ENCODE measurements around the gene ERICH3.
"Not testable (repeated sequence)": the region's sequence is repeated elsewhere in the genome, so short reads cannot be mapped to it uniquely, and the experiment has no call there.

ERICH3 gene

DNA sequence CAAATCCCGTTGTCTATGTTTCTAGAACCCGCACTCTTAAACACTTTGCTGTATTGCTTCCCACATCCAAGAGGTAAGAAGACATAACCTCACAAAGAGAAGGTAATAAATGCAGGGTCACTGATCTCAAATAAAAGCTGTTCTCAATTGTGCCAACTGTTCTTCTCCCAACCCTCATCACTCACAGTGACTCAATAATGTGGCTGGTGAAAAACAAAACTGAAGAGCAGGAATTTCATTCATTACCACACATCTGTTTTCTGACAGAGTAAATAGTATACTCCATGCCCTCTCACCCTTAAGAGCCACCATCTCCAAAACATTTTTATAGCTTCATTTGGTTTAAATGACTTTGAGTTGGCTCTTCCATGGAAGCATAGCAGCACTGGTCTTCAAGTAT is 6.2 kb upstream of the ERICH3 start:
- DNase-seq = no peak

DNA sequence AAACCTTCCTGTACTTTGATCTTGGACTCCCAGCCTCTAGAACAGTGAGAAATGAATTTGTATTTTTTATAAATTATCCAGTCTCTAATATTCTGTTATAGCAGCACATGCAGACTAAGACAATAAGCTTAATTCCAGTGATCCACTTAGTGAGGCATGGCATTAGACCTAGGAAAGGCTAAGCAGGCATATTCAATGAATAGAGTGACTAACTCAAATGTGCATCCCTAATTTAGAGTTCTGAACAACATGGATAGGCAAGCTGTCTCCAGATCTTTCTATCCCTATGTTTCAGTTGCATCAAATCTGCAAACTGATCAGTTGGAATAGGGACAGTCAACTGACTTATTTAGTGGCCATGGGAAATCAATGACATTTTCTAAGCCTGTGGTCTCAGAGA is 4.3 kb upstream of the ERICH3 start:
- no peak for DNase-seq

DNA sequence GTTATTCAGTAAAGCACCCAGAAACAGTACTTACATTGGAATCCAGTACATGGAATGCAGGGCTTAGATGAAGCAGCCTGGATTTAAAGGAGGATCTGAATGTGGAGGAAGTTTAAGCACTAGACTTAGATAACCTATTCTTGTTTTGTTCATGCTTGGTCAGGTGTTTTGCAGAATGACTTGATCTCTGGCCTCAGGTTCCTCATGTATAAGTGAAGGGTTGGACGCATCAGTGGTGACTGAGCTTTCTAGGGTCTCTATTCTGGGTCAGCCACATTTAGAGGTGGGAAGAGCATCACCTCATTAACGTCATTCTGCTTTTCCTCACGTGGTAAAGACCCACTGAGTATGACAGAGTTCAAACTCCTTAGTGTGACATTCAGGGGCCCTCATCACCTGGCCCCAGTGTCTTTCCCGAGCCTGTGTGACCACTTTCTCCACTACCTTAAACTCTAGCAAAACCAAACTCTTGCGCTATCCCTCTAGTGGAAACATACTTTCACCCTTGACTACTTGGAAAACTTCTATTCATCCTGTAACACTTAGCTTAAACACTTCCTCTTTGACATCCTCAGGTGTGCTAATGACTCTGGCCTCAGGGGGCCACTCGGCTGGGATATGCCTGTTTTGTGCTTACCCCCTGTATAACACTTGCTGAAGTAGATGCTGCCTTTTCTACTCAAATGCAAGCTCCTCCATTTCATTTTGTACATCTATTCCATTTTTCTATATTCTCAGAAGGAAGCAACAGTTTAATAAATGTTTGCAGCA is 871 bp upstream of the ERICH3 start:
- no peak for DNase-seq

DNA sequence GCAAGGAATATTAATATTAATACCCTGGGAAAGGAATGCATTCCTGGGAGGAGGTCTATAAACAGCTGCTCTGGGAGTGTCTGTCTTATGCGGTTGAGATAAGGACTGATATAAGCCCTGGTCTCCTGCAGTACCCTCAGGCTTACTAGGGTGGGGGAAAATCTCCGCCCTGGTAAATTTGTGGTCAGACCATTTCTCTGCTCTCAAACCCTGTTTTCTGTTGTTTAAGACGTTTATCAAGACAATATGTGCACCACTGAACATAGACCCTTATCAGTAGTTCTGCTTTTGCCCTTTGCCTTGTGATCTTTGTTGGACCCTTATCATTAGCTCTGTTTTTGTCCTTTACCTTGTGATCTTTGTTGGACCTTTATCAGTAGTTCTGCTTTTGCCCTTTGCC is 2.7 kb downstream of the ERICH3 start:
- DNase-seq = not testable (repeated sequence)

DNA sequence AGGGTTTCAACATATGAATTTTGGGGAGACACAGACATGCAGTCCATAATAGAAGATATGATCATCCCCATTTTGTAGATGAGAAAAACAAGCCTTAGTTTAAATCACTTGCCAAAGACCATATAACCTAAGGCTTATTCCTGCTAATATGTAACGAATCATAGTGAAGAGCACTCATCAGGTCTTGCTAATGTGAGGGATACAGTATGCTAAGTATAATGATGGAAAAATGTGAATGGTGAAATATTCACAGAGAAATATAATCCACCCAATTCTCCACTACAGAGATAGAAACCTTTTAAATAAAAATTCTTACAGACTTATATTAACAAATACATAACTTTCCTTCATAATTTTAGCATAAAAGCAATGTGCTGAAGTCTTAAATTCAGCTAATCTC is 18.9 kb downstream of the ERICH3 start:
- no peak for DNase-seq

DNA sequence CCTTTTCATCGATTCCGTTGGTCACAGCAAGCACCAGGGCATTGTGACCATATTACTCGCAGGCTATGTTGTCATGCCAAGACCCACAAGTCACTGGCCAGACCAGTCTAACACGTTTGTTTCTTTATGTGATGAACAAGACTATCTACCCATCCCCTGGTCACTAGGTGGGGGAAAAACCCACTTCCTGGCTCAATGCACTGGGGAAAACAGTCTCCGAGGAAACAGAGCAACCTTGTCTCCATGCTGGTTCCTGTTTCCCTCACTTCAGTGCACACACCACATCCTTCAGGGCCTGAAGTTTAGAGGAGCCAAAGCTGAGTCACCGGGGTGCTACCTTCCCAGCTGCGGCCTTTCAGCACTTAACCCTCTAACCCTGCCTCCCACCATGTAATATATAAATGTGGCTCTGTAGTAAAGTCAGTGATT is 20.9 kb downstream of the ERICH3 start:
- peak; percentile 36 for DNase-seq

DNA sequence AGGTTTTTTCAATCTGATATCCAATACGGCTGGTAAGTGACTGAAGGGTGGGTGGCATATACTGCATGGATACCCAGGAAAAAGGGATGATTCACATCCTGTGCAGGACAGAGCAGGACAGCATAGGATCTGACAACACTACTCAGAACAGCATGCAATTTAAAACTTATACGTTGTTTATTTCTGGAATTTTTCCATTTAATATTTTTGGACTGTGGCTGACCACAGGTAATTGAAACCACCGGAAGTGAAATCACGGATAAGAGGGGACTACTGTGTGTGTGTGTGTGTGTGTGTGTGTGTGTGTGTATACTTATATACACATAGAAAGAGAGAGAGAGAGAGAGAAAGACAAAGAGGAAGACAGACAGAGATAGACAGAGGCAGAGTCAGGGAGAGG is 23.0 kb downstream of the ERICH3 start:
- DNase-seq = no peak

DNA sequence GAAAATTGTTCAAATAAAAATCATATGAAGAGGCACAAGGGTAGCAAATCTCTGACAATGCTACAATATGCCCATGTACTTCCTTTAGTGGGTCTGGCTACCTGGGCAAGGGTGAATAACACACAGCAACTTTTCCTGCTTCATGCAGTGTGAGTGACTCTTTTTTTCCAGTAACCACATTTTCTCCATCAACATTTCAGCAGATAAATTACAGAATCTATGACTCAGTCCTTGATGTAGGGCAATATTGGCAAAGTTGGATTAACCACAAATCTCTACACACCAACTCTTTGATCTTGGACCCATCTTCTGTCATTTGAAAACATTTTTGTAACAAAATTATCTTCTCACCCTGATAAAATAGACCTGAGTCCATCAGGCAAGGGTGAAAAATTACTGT is 31.7 kb downstream of the ERICH3 start:
- no peak for DNase-seq

DNA sequence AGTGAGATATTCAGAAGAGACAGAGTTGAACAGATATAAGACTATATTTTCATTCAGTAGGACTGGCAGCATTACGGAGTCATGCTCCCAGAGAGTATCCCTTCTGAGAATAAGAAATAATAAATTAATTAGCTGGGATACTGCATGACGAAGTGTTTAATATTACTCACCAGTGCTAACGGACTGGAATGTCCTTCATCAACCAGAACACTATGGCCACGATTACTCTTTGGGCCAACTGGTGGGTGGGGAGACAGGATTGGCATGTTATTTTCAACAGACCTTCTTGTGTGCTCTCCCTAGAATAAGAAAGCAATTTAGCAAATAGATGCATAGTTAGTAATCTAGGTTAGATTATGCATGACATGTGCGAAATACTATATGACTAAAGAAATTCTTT is 32.4 kb downstream of the ERICH3 start:
- DNase-seq = no peak

DNA sequence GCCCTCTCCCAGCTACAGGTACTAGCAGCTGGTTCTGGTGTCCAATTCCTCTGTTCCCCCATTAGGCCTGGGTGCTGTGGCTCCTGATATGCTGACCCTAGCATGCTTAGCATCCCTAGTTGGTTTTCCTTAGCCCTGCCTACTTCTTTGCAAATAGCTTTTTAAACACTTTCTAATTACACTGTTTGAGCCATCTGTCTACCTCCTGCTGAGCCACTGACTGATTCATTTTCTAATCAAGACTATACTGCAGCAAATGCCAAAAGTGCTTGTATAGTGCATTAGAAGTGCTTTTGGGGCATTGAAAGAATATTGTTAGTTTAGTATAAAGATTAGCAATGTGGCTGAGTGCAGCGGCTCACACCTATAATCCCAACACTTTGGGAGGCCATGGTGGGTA is 36.3 kb downstream of the ERICH3 start:
- DNase-seq = peak; percentile 70

DNA sequence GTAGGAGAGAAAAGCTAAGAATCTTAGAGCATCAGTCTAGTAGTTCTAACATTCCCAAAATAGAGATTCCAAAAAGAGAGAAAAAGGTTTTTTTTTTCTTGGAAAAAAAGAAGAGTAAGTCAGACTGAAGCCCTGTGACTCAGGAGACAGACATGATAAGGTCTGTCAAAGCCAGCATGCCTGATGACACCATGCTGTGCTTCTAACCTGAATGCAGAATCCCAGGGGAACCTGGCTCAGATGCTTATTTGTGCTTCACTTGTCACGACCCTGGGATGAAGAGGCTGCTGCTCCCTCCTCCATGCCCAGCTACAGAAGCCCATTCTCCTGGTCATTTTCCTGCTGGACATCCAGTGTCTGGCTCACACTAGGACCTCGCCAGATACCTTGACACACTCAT is 44.3 kb downstream of the ERICH3 start:
- DNase-seq = no peak

DNA sequence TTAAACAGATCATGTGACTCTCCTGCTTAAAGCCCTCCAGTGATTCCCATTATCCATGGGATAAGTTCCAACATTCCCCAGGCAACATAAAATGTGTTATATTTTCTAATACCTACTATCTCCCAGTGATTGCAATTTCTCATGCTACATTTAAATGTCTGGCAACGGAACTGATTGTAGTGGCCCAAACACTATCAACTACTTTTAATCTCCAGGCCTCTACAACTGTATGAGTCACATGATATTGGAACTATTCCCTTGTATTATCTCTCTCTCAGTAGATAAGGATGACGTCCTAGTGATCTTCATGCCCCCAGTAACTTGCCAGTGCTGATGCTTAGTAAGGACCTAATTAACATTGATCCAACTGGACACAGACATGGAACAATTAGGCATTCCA is 49.9 kb downstream of the ERICH3 start:
- DNase-seq = no peak

DNA sequence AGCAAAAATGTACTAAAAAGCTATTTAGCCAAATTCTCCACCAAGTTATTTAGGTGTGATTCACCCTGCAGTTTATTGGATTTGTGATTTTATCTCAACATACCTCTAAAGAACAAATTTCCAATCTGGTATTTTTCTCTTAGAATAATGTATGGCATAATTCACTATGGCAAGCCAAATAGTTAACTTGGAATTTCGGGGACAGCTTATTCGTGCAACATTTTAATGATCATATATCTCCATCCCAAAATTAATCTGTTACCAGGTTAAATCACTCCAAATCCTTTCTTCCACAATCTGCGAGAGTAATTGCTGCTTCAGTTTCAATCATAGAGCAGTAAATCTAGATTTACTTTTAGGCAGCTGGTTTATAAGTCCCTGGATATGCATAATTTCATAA is 53.4 kb downstream of the ERICH3 start:
- no peak for DNase-seq

DNA sequence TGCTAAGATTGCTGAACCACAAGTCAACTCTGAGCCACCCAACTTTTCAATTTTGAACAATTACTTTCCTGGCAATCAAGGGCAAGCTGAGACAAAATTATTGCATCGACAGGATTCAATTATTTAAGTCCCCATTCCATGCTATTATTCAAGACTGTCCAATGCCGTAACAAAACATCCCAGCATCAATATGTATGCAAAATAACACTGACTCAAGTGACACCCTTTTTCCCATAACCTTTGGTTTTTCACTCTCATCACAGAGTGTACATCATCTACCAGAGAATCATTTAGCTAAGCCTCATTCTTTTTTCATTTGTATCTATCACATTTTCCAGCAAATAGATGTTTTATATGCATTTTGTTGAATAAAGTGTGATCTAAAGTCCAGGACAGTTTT is 54.6 kb downstream of the ERICH3 start:
- DNase-seq = no peak

DNA sequence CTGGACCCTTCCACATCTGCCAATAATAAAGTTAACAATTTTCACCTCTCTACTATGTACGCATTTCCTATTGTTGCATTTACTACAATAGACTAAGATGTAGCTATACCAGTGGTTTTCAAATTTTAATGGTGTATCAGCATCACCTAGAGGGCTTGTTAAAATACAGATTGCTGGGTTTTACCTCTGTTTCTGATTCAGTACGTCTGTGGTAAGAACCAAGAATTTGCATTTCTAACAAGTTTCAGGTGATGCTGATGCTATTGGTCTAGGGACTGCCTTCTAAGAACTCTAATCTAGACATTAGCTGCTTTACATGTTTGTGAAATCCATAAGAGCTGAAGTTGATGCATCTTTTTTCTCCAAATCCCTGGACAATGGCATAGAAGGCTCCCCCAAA is 59.7 kb downstream of the ERICH3 start:
- DNase-seq = no peak

DNA sequence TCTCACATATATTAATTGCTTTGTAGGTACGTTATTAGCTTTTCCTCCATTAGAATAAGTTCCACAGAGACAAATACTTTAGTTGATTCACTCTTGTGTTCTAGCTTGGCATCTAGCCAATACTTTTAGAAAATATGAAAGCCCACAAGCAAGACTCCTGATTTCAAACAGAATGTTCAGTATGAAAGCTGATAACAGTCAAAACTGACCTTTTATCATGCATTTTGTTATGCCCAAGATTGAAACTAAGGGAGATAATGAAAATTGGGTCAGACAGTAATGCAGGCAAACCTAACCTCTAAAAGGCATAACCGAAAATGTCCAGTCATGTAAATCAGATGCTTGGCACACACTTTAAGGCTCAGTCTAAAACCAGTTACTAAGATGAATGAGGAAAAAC is 61.7 kb downstream of the ERICH3 start:
- DNase-seq = no peak

DNA sequence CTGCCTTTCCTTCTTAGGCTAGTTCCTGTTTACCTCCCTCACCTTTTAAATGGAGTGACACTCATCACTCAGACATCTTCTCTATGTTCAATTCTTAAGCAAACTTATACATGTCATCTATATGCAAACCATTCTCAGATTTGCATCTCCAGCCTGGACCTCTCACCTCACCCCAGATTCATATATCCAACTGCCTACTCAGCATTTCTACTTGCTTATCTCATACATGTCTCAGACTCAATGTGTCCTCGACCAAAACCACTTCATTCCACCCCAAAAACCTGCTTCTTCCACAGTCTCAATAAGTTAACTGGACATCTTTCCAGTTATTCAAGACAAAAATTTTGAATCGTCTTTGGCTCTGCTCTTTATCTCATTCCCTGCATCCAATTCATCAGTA is 62.6 kb downstream of the ERICH3 start:
- DNase-seq = no peak

DNA sequence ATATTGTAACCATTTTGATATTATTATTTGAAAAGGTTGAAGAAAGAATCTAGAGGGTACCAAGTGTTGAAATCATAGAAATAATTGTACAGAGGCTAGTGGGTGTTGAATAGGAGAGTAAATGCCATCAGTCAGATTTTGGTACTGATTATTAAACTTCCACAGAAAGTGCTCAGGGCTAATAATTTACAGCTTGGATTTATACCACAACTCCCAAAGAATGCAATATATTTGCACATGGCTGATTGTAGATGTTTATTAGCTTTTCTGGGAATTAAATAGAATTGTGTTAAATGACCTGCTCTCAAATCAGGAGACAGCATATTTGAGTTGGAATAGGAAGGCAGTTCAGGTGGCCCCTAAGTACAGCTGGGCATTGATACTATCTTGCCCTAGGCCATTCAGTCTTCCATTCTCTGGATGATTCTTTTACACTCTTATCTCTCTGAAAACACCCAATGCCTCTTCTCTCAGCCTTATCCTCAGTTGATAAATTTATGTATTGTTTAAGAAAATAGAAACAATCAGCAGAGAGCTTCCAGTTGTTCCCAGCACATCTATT is 63.7 kb downstream of the ERICH3 start:
- DNase-seq = no peak

DNA sequence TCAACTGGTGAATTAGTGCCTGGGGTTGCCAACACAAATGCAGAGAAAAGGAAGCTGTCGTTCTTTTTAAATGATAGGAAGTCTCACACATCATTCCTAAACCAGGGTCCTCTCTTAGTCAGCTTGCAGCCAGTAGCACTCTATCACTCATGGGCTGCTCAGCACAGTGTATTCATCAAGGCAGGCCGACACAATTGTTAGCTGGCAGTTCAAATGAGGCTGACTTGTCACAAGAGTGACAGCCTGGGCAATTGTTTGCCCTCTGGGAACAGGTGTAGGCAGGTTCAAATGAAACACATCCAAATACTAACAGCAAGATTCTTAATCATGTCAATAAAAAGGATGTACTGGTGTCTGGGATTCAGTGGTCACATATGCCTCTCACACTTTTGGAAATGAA is 76.9 kb downstream of the ERICH3 start:
- DNase-seq = no peak

DNA sequence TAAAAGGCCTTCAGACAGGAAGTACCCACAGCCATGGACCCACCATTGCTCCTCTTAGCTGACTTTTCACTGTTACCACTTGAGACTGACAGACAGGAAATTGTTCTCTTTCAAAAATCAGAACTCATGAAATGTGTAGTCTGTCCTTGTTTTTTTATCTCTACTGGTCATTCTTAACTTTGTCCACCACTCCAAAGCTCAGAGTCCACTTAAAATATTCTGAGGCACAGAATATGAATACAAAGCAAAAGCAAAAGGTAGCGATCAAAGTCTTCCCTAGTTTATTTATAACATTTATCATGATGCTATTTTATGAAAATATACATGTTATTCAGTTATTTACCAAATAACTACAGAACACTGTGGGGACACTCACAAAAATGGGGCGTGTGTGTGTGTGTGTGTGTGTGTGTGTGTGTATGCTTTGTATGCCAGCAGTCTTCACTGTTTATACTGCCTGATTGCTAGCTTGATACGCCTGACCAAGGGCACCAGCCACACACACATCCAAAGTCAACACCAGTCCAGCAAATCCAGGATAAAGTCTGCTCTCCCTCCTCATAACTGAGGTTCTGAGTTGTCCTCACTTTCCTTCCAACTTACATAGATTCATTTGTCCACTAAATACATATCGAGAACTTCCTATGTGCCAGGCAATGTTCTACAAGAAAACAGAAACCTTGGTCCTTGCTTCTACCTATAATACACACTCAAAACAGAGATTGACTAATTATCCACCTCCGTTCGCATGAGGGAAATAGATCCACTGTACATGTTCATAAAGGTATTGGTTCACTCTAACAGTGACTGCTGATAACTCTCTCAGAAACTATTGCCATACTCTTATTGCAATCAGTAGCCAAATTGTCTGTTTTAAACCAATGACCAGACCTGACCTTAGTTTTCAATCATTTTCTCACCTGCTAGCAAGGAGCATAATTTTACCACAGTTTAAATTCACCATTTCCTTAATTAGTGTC is 79.4 kb downstream of the ERICH3 start:
- DNase-seq = no peak

DNA sequence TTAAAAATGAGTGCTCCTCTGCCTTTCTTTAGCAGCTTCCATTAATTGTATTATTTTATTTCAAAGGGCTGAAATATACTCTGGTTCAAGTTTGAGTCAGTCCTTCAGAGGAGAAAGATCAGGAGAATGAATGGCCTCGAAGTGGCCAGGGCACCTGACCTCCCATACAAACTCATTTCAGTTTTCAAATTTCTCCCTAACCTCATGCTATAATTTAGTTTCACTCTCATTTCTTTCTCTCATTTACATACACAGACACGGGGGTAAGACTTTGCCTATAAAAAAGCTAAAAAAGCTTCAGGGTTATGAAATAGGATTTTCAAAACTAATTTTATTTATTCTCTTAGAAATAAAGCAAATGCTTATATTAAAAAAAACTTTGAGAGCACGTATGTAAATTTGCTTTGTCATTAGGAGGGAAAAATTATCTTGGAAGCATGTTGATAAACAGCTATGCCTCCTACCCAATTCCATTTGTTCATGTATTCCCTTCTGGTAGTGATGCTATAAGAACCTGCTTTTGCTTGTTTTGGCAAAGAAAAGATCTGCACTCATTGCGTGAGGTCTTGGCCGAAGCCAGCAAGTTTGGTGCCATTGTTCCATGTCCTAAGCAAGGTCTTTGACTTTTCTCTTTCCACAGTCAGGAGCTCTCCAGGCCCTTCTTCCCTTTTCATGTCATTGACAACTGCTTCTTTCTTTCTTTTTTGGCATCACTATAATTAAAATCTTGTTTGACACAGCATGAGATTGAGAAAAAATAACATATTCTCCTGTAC is 80.8 kb downstream of the ERICH3 start:
- DNase-seq = no peak

DNA sequence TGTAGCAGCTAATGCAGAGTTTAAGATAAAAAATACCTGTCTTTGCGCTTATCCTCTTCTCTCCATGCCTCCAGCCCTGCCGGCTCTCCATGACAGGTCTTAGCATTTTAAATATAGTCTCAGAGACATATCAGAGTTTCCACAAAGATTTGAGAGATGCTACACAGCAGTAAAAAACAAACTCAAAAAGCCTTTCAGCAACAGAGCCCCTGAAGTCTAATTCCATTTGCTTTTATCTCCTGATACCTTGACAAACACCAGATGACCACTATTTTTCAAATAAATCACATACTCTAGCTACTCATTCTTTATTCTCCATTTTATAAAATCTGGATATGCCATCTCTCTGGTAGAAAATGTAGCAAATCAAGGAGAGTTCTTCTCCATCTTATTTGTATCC is 81.6 kb downstream of the ERICH3 start:
- DNase-seq = no peak

DNA sequence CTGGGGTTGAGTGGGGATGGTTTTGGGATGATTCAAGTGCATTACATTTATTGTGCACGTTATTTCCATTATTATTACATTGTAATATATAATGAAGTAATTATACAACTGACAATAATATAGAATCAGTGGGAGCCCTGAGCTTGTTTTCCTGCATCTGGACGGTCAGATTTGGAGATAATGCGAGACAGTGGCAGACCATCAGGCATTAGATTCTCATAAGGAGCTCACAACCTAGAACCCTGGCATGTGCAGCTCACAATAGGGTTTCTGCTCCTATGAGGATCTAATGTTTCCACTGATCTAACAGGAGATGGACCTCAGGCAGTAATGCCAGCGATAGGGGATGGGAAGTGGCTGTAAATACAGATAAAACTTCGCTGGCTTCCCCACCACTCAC is 83.3 kb downstream of the ERICH3 start:
- no peak for DNase-seq
